ENCODE results near the gene ANKHD1. TPM values are rescaled to one million over a fixed set of nuclear protein-coding genes. Genes with fewer than 3 reads are reported as not detected.
"Not testable (repeated sequence)": the region's sequence is repeated elsewhere in the genome, so short reads cannot be mapped to it uniquely, and the experiment has no call there.

ANKHD1 gene
- total and polyA plus RNA-seq, 2 donors from 2014 or later, result 26.4 to 130 TPM

GRCh38 chr5:140573683-140574082, 172.1 kb downstream of the ANKHD1 start:
- H3K27ac ChIP-seq (ENCODE audit: low read depth in 2 of 2, low read length in 2 of 2), result no peak overlapping the region
- H3K27me3 ChIP-seq (ENCODE audit: control insufficient read depth, insufficient read depth, low read length), result no peaks in the 10 kb centered on the region
- H3K4me3 ChIP-seq (ENCODE audit: low read length in 3 of 3), result no peak overlapping the region
- no peaks in the 10 kb centered on the region for H3K9me3 ChIP-seq (ENCODE audit: control insufficient read depth in 2 of 3, insufficient read depth in 1 of 3, low read length in 3 of 3)
- peaks cover 0 to 2% (median 0%) of the 10 kb centered on the region in 3 donors for H3K36me3 ChIP-seq (ENCODE audit: control insufficient read depth in 2 of 3, insufficient read depth in 3 of 3, low read length in 3 of 3)
- no peak for DNase-seq
- FAIRE-seq, result no peak
- peaks cover 0 to 5% (median 0%) of the 10 kb centered on the region in 3 donors for H3K4me1 ChIP-seq (ENCODE audit: control insufficient read depth in 2 of 3, insufficient read depth in 2 of 3, low read depth in 1 of 3, low read length in 3 of 3)
- no peak overlapping the region for H3K9ac ChIP-seq (ENCODE audit: low read length in 3 of 3)
- intact Hi-C loops (cut with DNase I), result no loop called here
- no peak for TF ChIP-seq CTCF (IDR thresholded peaks at IDR 0.05; ENCODE audit: borderline replicate concordance, extremely low read depth, insufficient read depth)

GRCh38 chr5:140574165-140574564, 172.5 kb downstream of the ANKHD1 start:
- FAIRE-seq (no peak), DNase-seq (no peak)
- Histone ChIP-seq H3K27me3 (ENCODE audit: control insufficient read depth, insufficient read depth, low read length) (no peaks in the 10 kb centered on the region), H3K27ac (ENCODE audit: low read depth in 2 of 2, low read length in 2 of 2) (no peak overlapping the region), H3K4me3 (ENCODE audit: low read length in 3 of 3) (no peak overlapping the region), H3K36me3 (ENCODE audit: control insufficient read depth in 2 of 3, insufficient read depth in 3 of 3, low read length in 3 of 3) (no peaks in the 10 kb centered on the region), H3K9me3 (ENCODE audit: control insufficient read depth in 2 of 3, insufficient read depth in 1 of 3, low read length in 3 of 3) (no peaks in the 10 kb centered on the region), H3K9ac (ENCODE audit: low read length in 3 of 3) (no peak overlapping the region), H3K4me1 (ENCODE audit: control insufficient read depth in 2 of 3, insufficient read depth in 2 of 3, low read depth in 1 of 3, low read length in 3 of 3) (peaks cover 0 to 3% (median 0%) of the 10 kb centered on the region in 3 donors)
- TF ChIP-seq CTCF (IDR thresholded peaks at IDR 0.05; ENCODE audit: borderline replicate concordance, extremely low read depth, insufficient read depth), result no peak
- intact Hi-C loops (cut with DNase I), result no loop called here

GRCh38 chr5:140575309-140575708, 173.7 kb downstream of the ANKHD1 start:
- Histone ChIP-seq H3K4me3 (ENCODE audit: low read length in 3 of 3) (no peak overlapping the region), H3K27ac (ENCODE audit: low read depth in 2 of 2, low read length in 2 of 2) (no peak overlapping the region), H3K9me3 (ENCODE audit: control insufficient read depth in 2 of 3, insufficient read depth in 1 of 3, low read length in 3 of 3) (no peaks in the 10 kb centered on the region), H3K36me3 (ENCODE audit: control insufficient read depth in 2 of 3, insufficient read depth in 3 of 3, low read length in 3 of 3) (no peaks in the 10 kb centered on the region), H3K9ac (ENCODE audit: low read length in 3 of 3) (no peak overlapping the region), H3K27me3 (ENCODE audit: control insufficient read depth, insufficient read depth, low read length) (no peaks in the 10 kb centered on the region), H3K4me1 (ENCODE audit: control insufficient read depth in 2 of 3, insufficient read depth in 2 of 3, low read depth in 1 of 3, low read length in 3 of 3) (no peaks in the 10 kb centered on the region)
- FAIRE-seq (no peak), DNase-seq (peak in 1 of 5 donors; percentile 22)
- peak; percentile 26 for TF ChIP-seq CTCF (IDR thresholded peaks at IDR 0.05; ENCODE audit: borderline replicate concordance, extremely low read depth, insufficient read depth)
- intact Hi-C loops (cut with DNase I), result no loop called here

GRCh38 chr5:140576776-140577201, 175.2 kb downstream of the ANKHD1 start:
- Histone ChIP-seq H3K9ac (ENCODE audit: low read length in 3 of 3) (no peak overlapping the region), H3K4me3 (ENCODE audit: low read length in 3 of 3) (no peak overlapping the region), H3K9me3 (ENCODE audit: control insufficient read depth in 2 of 3, insufficient read depth in 1 of 3, low read length in 3 of 3) (no peaks in the 10 kb centered on the region), H3K4me1 (ENCODE audit: control insufficient read depth in 2 of 3, insufficient read depth in 2 of 3, low read depth in 1 of 3, low read length in 3 of 3) (no peaks in the 10 kb centered on the region), H3K27ac (ENCODE audit: low read depth in 2 of 2, low read length in 2 of 2) (no peak overlapping the region), H3K27me3 (ENCODE audit: control insufficient read depth, insufficient read depth, low read length) (no peaks in the 10 kb centered on the region), H3K36me3 (ENCODE audit: control insufficient read depth in 2 of 3, insufficient read depth in 3 of 3, low read length in 3 of 3) (no peaks in the 10 kb centered on the region)
- no peak for TF ChIP-seq CTCF (IDR thresholded peaks at IDR 0.05; ENCODE audit: borderline replicate concordance, extremely low read depth, insufficient read depth)
- intact Hi-C loops (cut with DNase I), result no loop called here
- no peak for DNase-seq
- no peak for FAIRE-seq

GRCh38 chr5:140579188-140579747, 177.6 kb downstream of the ANKHD1 start:
- H3K4me3 ChIP-seq (ENCODE audit: low read length in 3 of 3); H3K9ac ChIP-seq (ENCODE audit: low read length in 3 of 3); H3K4me1 ChIP-seq (ENCODE audit: control insufficient read depth in 2 of 3, insufficient read depth in 2 of 3, low read depth in 1 of 3, low read length in 3 of 3); H3K36me3 ChIP-seq (ENCODE audit: control insufficient read depth in 2 of 3, insufficient read depth in 3 of 3, low read length in 3 of 3); intact Hi-C loops (cut with DNase I); H3K27ac ChIP-seq (ENCODE audit: low read depth in 2 of 2, low read length in 2 of 2); FAIRE-seq; DNase-seq; H3K27me3 ChIP-seq (ENCODE audit: control insufficient read depth, insufficient read depth, low read length); H3K9me3 ChIP-seq (ENCODE audit: control insufficient read depth in 2 of 3, insufficient read depth in 1 of 3, low read length in 3 of 3): not testable (repeated sequence)
